A673 (cell line): ENCODE measurements around the gene NIT1. TPM values are rescaled to one million over a fixed set of nuclear protein-coding genes. Genes with fewer than 3 reads are reported as not detected.
A peak's percentile ranks its signal among the peaks of the same experiment; 100 is the strongest.

Experiments
- BruUV-seq: library from RNA; stranded (reverse); fragments of 400-500 nt; replicated peaks from 2 replicates; lab custom pipeline; 2021; lab: Mats Ljungman, UMichigan
- CTCF ChIA-PET: fragments of 300-600 bp; sonication (Branson Sonifier 250); formaldehyde crosslinking; loops from one replicate; lab custom pipeline; 2022; ENCODE audit warnings: antibody characterized with exemption; lab: Charles Lee
- POLR2A ChIA-PET: fragments of 300-600 bp; sonication (Branson Sonifier 250); formaldehyde crosslinking; loops from one replicate; lab custom pipeline; 2022; ENCODE audit warnings: antibody characterized with exemption; ENCODE audit not compliant: low non-redundant PET; lab: Charles Lee
- DNase-seq: peaks from one replicate; pipeline ENCODE4 v3.0.0-alpha.2; 2015; ENCODE audit warnings: low spot score
- H3K27ac ChIP-seq: fragments of 200-600 bp; sonication (generic); 2 replicates; pipeline ENCODE4 v1.5.1; 2016; ENCODE audit warnings: mixed run types, low read depth, mild to moderate bottlenecking, mixed read lengths, antibody characterized with exemption, low read length; ENCODE audit not compliant: poor library complexity, severe bottlenecking
- H3K27me3 ChIP-seq: fragments of 200-600 bp; sonication (generic); replicated peaks from 2 replicates; pipeline ENCODE4 v1.6.1; 2017; ENCODE audit warnings: mixed run types, low read depth, mild to moderate bottlenecking, mixed read lengths, antibody characterized with exemption, low read length; ENCODE audit not compliant: insufficient read depth, poor library complexity
- H3K36me3 ChIP-seq: fragments of 200-600 bp; sonication (generic); 2 replicates; pipeline ENCODE4 v1.6.1; 2016; ENCODE audit warnings: mixed run types, mild to moderate bottlenecking, mixed read lengths, antibody characterized with exemption, low read length; ENCODE audit not compliant: insufficient read depth, poor library complexity, severe bottlenecking
- H3K4me1 ChIP-seq: fragments of 200-600 bp; sonication (generic); 2 replicates; pipeline ENCODE4 v1.6.1; 2017; ENCODE audit warnings: mixed run types, mild to moderate bottlenecking, mixed read lengths, antibody characterized with exemption, low read length; ENCODE audit not compliant: insufficient read depth, poor library complexity, severe bottlenecking
- H3K4me3 ChIP-seq: fragments of 200-600 bp; sonication (generic); 2 replicates; pipeline ENCODE4 v1.5.1; 2016; ENCODE audit warnings: low read depth, mixed run types, mild to moderate bottlenecking, mixed read lengths, low read length; ENCODE audit not compliant: poor library complexity, severe bottlenecking
- H3K9me3 ChIP-seq: fragments of 200-600 bp; sonication (generic); 2 replicates; pipeline ENCODE4 v1.6.1; 2016; ENCODE audit warnings: mixed run types, low read depth, mild to moderate bottlenecking, mixed read lengths, antibody characterized with exemption, low read length; ENCODE audit not compliant: poor library complexity, severe bottlenecking
- CTCF ChIP-seq: fragments of 300-800, 200-600 bp; sonication (generic); conservative IDR thresholded peaks from 2 replicates; pipeline ENCODE4 v1.5.1; 2017; ENCODE audit warnings: low read depth, mild to moderate bottlenecking, antibody characterized with exemption, low read length, moderate library complexity, mixed read lengths
- EZH2 ChIP-seq: fragments of 200-600 bp; sonication (generic); IDR thresholded peaks from 2 replicates; pipeline ENCODE4 v1.6.1; 2017; ENCODE audit warnings: borderline replicate concordance, low read depth, mild to moderate bottlenecking, mixed read lengths, antibody characterized with exemption, low read length; ENCODE audit not compliant: poor library complexity, severe bottlenecking
- intact Hi-C: fragments of 100-400 bp; cut with micrococcal nuclease; formaldehyde crosslinking; loops from one replicate; pipeline ENCODE4 v1.10.0; 2022; ENCODE audit not compliant: unreplicated experiment
- total RNA-seq: library from RNA; stranded (reverse); gene quantifications from 2 replicates; pipeline ENCODE4 v1.2.3, GENCODE V29; 2021

NIT1 gene
- total RNA-seq, 1 experiment from 2014 or later = 29.3 TPM

GRCh38 chr1:161145832-161146231 is 27.9 kb downstream of the NIT1 start:
- TF ChIP-seq EZH2 (no peak), CTCF (no peak)
- H3K4me3 ChIP-seq = no peak overlapping the region

GRCh38 chr1:161153176-161153575 is 35.3 kb downstream of the NIT1 start:
- DNase-seq = no peak
- H3K27me3 ChIP-seq = no peaks in the 10 kb centered on the region
- BruUV-seq = no TSS peak
- H3K4me1 ChIP-seq = peaks cover 3% of the 10 kb centered on the region
- peak overlapping the region; percentile 95 for H3K27ac ChIP-seq
- H3K9me3 ChIP-seq = no peaks in the 10 kb centered on the region
- TF ChIP-seq CTCF (no peak), EZH2 (no peak)
- intact Hi-C loops = loop anchor here (2.0 kb wide), 1 partner anchor 20 kb away; the partner anchor contains the start of gene DEDD
- ChIA-PET POLR2A (no interaction called here), CTCF (no interaction called here)
- peak overlapping the region; percentile 56 for H3K4me3 ChIP-seq
- no peaks in the 10 kb centered on the region for H3K36me3 ChIP-seq

More at GRCh38 chr1:161145832-161146231, 27.9 kb downstream of the NIT1 start:
- H3K36me3 ChIP-seq = no peaks in the 10 kb centered on the region
- POLR2A ChIA-PET = no interaction called here
- intact Hi-C loops = no loop called here
- no peak overlapping the region for H3K27ac ChIP-seq
- BruUV-seq = no TSS peak
- no peaks in the 10 kb centered on the region for H3K27me3 ChIP-seq
- no peak for DNase-seq
- no peaks in the 10 kb centered on the region for H3K4me1 ChIP-seq
- CTCF ChIA-PET = no interaction called here
- H3K9me3 ChIP-seq = no peaks in the 10 kb centered on the region

GRCh38 chr1:161153682-161154337 is 35.9 kb downstream of the NIT1 start, which contains the start of gene UFC1:
UFC1 (plus strand) TSS chr1:161153978; CDS start chr1:161153998, 20 bp downstream.
- peaks cover 5% of the 10 kb centered on the region for H3K4me1 ChIP-seq
- POLR2A ChIA-PET = no interaction called here
- H3K27me3 ChIP-seq = no peaks in the 10 kb centered on the region
- CTCF ChIA-PET = interaction anchor here (0.6 kb wide), 1 partner anchor 163 kb away, joined by 8 read pairs; no protein-coding TSS in a partner anchor
- no peaks in the 10 kb centered on the region for H3K36me3 ChIP-seq
- TSS peak; percentile 99 for BruUV-seq
- TF ChIP-seq CTCF (no peak), EZH2 (no peak)
- H3K4me3 ChIP-seq = peak within 1 kb of the TSS; percentile 56
- DNase-seq = peak; percentile 95
- H3K9me3 ChIP-seq = no peaks in the 10 kb centered on the region
- intact Hi-C loops = loop anchor here (2.0 kb wide), 1 partner anchor 21 kb away; the partner anchor contains the start of gene DEDD
- peak within 1 kb of the TSS; percentile 95 for H3K27ac ChIP-seq
